ENCODE data around the gene ZIC5. TPM values are rescaled to one million over a fixed set of nuclear protein-coding genes. Genes with fewer than 3 reads are reported as not detected.

Gene ZIC5
- total RNA-seq, 1 donor from 2014 or later, result 15.1 TPM

- peaks cover 4% of the 10 kb centered on the region for H3K4me1 Mint-ChIP-seq (ENCODE audit: unreplicated experiment)
- H3K36me3 Mint-ChIP-seq, result peaks cover 20% of the 10 kb centered on the region
- no peak for TF ChIP-seq CTCF (conservative IDR thresholded peaks at IDR 0.05)
- peaks cover 75% of the 10 kb centered on the region for H3K27me3 Mint-ChIP-seq
- H3K9me3 Mint-ChIP-seq, result no peaks in the 10 kb centered on the region
- no peak for DNase-seq (ENCODE audit: extremely low spot score, unreplicated experiment)
- peak overlapping the region; percentile 81 for H3K4me3 Mint-ChIP-seq
- peak overlapping the region; percentile 37 for H3K27ac Mint-ChIP-seq
Observed at GRCh38 chr13:99985241-99985874, 13.8 kb upstream of the ZIC5 start.

- TF ChIP-seq CTCF (conservative IDR thresholded peaks at IDR 0.05), result no peak
- peaks cover 70% of the 10 kb centered on the region for H3K27me3 Mint-ChIP-seq
- H3K4me3 Mint-ChIP-seq, result peak overlapping the region; percentile 88
- peaks cover 20% of the 10 kb centered on the region for H3K36me3 Mint-ChIP-seq
- no peaks in the 10 kb centered on the region for H3K9me3 Mint-ChIP-seq
- H3K4me1 Mint-ChIP-seq (ENCODE audit: unreplicated experiment), result peaks cover 4% of the 10 kb centered on the region
- no peak for DNase-seq (ENCODE audit: extremely low spot score, unreplicated experiment)
- peak overlapping the region; percentile 87 for H3K27ac Mint-ChIP-seq
Observed at GRCh38 chr13:99984461-99985240, 13.1 kb upstream of the ZIC5 start.

- Mint-ChIP-seq H3K36me3 (peaks cover 20% of the 10 kb centered on the region), H3K4me3 (peak overlapping the region; percentile 88), H3K9me3 (no peaks in the 10 kb centered on the region), H3K4me1 (ENCODE audit: unreplicated experiment) (peaks cover 4% of the 10 kb centered on the region), H3K27me3 (peaks cover 70% of the 10 kb centered on the region), H3K27ac (peak overlapping the region; percentile 87)
- TF ChIP-seq CTCF (conservative IDR thresholded peaks at IDR 0.05), result no peak
- no peak for DNase-seq (ENCODE audit: extremely low spot score, unreplicated experiment)
Observed at GRCh38 chr13:99983499-99984401, 12.2 kb upstream of the ZIC5 start.

- no peak for TF ChIP-seq CTCF (conservative IDR thresholded peaks at IDR 0.05)
- Mint-ChIP-seq H3K4me3 (peak overlapping the region; percentile 88), H3K27ac (peak overlapping the region; percentile 87), H3K4me1 (ENCODE audit: unreplicated experiment) (peaks cover 4% of the 10 kb centered on the region), H3K27me3 (peaks cover 70% of the 10 kb centered on the region), H3K9me3 (no peaks in the 10 kb centered on the region), H3K36me3 (peaks cover 20% of the 10 kb centered on the region)
- DNase-seq (ENCODE audit: extremely low spot score, unreplicated experiment), result no peak
Observed at GRCh38 chr13:99982731-99983498, 11.3 kb upstream of the ZIC5 start.
